ENCODE results near the gene PPP1R37.
"Not testable (repeated sequence)": the region's sequence is repeated elsewhere in the genome, so short reads cannot be mapped to it uniquely, and the experiment has no call there.

PPP1R37 gene

GRCh38 chr19:45117167-45117594 is 24.2 kb downstream of the PPP1R37 start:
- Histone ChIP-seq H3F3A (ENCODE audit: insufficient read depth, low read length) (no peaks in the 10 kb centered on the region), H3K4me3 (ENCODE audit: low read depth, low read length, poor library complexity, severe bottlenecking) (no peak overlapping the region), H4K20me1 (ENCODE audit: insufficient read depth, low read length) (no peaks in the 10 kb centered on the region), H3K36me3 (ENCODE audit: insufficient read depth, low read length) (no peaks in the 10 kb centered on the region), H3K27ac (ENCODE audit: low read depth, low read length, poor library complexity, severe bottlenecking) (peak overlapping the region; percentile 84), H3K79me2 (ENCODE audit: insufficient read depth, low read length) (no peaks in the 10 kb centered on the region), H3K9me2 (ENCODE audit: low read depth, low read length) (no peaks in the 10 kb centered on the region), H2AFZ (ENCODE audit: low read length) (no peak overlapping the region), H3K9ac (ENCODE audit: low read length) (peak overlapping the region; percentile 15; the same call in 1 of the 2 replicates), H3K4me2 (ENCODE audit: low read length) (peak overlapping the region; percentile 49; the same call in 1 of the 2 replicates), H3K9me3 (ENCODE audit: low read length) (no peaks in the 10 kb centered on the region), H3K4me1 (ENCODE audit: insufficient read depth, low read length, severe bottlenecking) (peaks cover 88% of the 10 kb centered on the region), H3K27me3 (ENCODE audit: insufficient read depth, low read length) (no peaks in the 10 kb centered on the region)
- no peak for TF ChIP-seq EZH2 (IDR thresholded peaks at IDR 0.05; ENCODE audit: borderline replicate concordance, low read length)
- TF ChIP-seq, protein P1, sequence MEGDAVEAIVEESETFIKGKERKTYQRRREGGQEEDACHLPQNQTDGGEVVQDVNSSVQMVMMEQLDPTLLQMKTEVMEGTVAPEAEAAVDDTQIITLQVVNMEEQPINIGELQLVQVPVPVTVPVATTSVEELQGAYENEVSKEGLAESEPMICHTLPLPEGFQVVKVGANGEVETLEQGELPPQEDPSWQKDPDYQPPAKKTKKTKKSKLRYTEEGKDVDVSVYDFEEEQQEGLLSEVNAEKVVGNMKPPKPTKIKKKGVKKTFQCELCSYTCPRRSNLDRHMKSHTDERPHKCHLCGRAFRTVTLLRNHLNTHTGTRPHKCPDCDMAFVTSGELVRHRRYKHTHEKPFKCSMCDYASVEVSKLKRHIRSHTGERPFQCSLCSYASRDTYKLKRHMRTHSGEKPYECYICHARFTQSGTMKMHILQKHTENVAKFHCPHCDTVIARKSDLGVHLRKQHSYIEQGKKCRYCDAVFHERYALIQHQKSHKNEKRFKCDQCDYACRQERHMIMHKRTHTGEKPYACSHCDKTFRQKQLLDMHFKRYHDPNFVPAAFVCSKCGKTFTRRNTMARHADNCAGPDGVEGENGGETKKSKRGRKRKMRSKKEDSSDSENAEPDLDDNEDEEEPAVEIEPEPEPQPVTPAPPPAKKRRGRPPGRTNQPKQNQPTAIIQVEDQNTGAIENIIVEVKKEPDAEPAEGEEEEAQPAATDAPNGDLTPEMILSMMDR (IDR thresholded peaks at IDR 0.05; ENCODE audit: low read length), result no peak

DNA sequence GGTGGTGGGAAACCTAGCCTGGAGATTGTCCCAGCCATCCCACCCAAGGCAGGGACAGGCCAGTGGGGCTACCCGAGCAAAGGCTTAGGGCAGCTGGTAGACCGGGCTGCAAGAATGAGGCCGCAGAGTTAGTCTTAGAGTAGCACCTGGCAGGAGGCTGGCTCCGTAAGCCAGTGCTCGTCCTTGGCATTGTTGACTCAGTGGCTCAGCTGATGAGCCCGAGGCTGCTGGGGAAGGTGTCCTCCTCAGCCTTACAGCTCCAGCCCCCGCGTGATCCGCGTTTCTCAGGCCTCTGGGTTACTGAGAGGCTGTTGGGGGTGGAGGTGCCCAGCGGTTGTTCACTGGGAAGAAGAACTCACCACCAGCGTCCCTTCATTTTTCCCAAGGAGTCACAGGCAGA is 24.7 kb downstream of the PPP1R37 start:
- no peaks in the 10 kb centered on the region for H3K9me3 ChIP-seq (ENCODE audit: low read length)
- H3K36me3 ChIP-seq (ENCODE audit: insufficient read depth, low read length), result no peaks in the 10 kb centered on the region
- peak overlapping the region; percentile 49; the same call in 1 of the 2 replicates for H3K4me2 ChIP-seq (ENCODE audit: low read length)
- H3K4me3 ChIP-seq (ENCODE audit: low read depth, low read length, poor library complexity, severe bottlenecking), result no peak overlapping the region
- no peaks in the 10 kb centered on the region for H3F3A ChIP-seq (ENCODE audit: insufficient read depth, low read length)
- peak overlapping the region; percentile 84 for H3K27ac ChIP-seq (ENCODE audit: low read depth, low read length, poor library complexity, severe bottlenecking)
- no peaks in the 10 kb centered on the region for H3K9me2 ChIP-seq (ENCODE audit: low read depth, low read length)
- no peaks in the 10 kb centered on the region for H3K27me3 ChIP-seq (ENCODE audit: insufficient read depth, low read length)
- H3K79me2 ChIP-seq (ENCODE audit: insufficient read depth, low read length), result no peaks in the 10 kb centered on the region
- H3K4me1 ChIP-seq (ENCODE audit: insufficient read depth, low read length, severe bottlenecking), result peaks cover 87% of the 10 kb centered on the region
- H2AFZ ChIP-seq (ENCODE audit: low read length), result no peak overlapping the region
- no peaks in the 10 kb centered on the region for H4K20me1 ChIP-seq (ENCODE audit: insufficient read depth, low read length)
- TF ChIP-seq EZH2 (IDR thresholded peaks at IDR 0.05; ENCODE audit: borderline replicate concordance, low read length), result no peak
- H3K9ac ChIP-seq (ENCODE audit: low read length), result peak overlapping the region; percentile 15; the same call in 1 of the 2 replicates

DNA sequence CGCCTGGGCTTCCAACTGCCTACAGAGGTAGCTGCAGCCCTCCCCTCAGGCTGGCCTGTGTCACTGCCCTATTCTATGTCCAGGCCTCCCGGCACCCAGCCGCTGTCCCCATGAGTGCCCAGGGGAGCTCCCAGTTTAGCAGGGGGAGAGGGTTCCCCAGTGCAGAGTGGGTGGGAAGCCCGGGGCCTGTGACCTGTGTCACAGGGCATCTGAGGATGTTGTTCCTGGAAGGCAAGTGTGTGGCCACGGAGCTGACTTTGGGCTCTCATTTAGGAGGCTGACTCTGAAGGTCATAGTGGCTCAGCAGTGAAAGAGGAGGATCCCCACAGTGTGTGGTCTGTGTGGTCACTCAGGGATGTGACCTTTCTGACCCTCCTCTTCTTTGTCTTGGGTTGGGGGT is 25.1 kb downstream of the PPP1R37 start:
- Histone ChIP-seq H3F3A (ENCODE audit: insufficient read depth, low read length) (no peaks in the 10 kb centered on the region), H3K4me1 (ENCODE audit: insufficient read depth, low read length, severe bottlenecking) (peaks cover 83% of the 10 kb centered on the region), H3K27ac (ENCODE audit: low read depth, low read length, poor library complexity, severe bottlenecking) (peak overlapping the region; percentile 84), H2AFZ (ENCODE audit: low read length) (no peak overlapping the region), H3K36me3 (ENCODE audit: insufficient read depth, low read length) (no peaks in the 10 kb centered on the region), H3K4me2 (ENCODE audit: low read length) (peak overlapping the region; percentile 49; the same call in 1 of the 2 replicates), H3K27me3 (ENCODE audit: insufficient read depth, low read length) (no peaks in the 10 kb centered on the region), H3K9me2 (ENCODE audit: low read depth, low read length) (no peaks in the 10 kb centered on the region), H3K79me2 (ENCODE audit: insufficient read depth, low read length) (no peaks in the 10 kb centered on the region), H4K20me1 (ENCODE audit: insufficient read depth, low read length) (no peaks in the 10 kb centered on the region), H3K9me3 (ENCODE audit: low read length) (no peaks in the 10 kb centered on the region), H3K9ac (ENCODE audit: low read length) (peak overlapping the region; percentile 19; the same call in 1 of the 2 replicates), H3K4me3 (ENCODE audit: low read depth, low read length, poor library complexity, severe bottlenecking) (peak overlapping the region; percentile 9)
- TF ChIP-seq, protein P1 (IDR thresholded peaks at IDR 0.05; ENCODE audit: low read length), result no peak
- no peak for TF ChIP-seq EZH2 (IDR thresholded peaks at IDR 0.05; ENCODE audit: borderline replicate concordance, low read length)

DNA sequence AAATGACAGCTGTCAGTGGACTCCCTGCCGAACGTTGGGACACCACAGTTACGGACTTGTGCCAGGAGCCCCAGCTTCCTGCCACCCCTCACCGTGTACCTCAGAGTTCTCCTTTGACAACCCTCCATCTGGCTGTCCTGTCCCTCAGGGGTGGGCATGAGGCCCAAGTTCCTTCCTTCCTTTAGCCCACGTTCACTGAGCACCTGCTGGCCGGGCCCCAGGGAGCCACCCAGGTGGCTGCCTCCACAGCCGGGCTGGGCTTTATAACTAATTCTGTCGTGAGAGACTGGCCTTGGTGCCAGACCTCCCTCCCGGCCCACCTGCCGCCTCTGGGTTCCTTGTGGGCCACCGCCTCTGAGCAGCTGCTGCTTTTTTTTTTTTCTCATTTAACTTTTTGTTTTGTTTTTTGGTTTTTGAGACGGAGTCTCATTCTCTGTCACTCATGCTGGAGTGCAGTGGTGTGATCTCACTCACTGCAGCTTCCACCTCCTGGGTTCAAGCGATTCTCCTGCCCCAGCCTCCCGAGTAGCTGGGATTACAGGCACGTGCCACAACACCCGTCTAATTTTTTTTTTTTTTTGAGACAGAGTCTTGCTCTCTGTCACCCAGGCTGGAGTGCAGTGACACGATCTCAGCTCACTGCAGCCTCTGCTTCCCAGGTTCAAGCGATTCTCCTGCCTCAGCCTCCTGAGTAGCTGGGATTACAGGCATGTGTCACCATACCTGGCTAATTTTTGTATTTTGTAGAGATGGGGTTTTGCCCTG is 25.8 kb downstream of the PPP1R37 start:
- H2AFZ ChIP-seq (ENCODE audit: low read length); H4K20me1 ChIP-seq (ENCODE audit: insufficient read depth, low read length); H3K9me2 ChIP-seq (ENCODE audit: low read depth, low read length); H3K9me3 ChIP-seq (ENCODE audit: low read length); H3F3A ChIP-seq (ENCODE audit: insufficient read depth, low read length); H3K27me3 ChIP-seq (ENCODE audit: insufficient read depth, low read length); H3K79me2 ChIP-seq (ENCODE audit: insufficient read depth, low read length); H3K36me3 ChIP-seq (ENCODE audit: insufficient read depth, low read length): not testable (repeated sequence)
- H3K4me3 ChIP-seq (ENCODE audit: low read depth, low read length, poor library complexity, severe bottlenecking), result peak overlapping the region; percentile 9
- peak overlapping the region; percentile 84 for H3K27ac ChIP-seq (ENCODE audit: low read depth, low read length, poor library complexity, severe bottlenecking)
- H3K4me2 ChIP-seq (ENCODE audit: low read length), result peak overlapping the region; percentile 49; the same call in 1 of the 2 replicates
- H3K9ac ChIP-seq (ENCODE audit: low read length), result peak overlapping the region; percentile 19; the same call in 1 of the 2 replicates
- H3K4me1 ChIP-seq (ENCODE audit: insufficient read depth, low read length, severe bottlenecking), result peaks cover 76% of the 10 kb centered on the region

All from OCI-LY1 (cell line).